GM18520 (cell line): Measurements from ENCODE around the gene TMUB2.
"Not testable (repeated sequence)": the region's sequence is repeated elsewhere in the genome, so short reads cannot be mapped to it uniquely, and the experiment has no call there.

ENCODE experiments used
- ATAC-seq: cut with Tn5 transposase; IDR thresholded peaks from one replicate; pipeline ENCODE4 v1.9.1; 2021; ENCODE audit not compliant: unreplicated experiment

Gene TMUB2

DNA sequence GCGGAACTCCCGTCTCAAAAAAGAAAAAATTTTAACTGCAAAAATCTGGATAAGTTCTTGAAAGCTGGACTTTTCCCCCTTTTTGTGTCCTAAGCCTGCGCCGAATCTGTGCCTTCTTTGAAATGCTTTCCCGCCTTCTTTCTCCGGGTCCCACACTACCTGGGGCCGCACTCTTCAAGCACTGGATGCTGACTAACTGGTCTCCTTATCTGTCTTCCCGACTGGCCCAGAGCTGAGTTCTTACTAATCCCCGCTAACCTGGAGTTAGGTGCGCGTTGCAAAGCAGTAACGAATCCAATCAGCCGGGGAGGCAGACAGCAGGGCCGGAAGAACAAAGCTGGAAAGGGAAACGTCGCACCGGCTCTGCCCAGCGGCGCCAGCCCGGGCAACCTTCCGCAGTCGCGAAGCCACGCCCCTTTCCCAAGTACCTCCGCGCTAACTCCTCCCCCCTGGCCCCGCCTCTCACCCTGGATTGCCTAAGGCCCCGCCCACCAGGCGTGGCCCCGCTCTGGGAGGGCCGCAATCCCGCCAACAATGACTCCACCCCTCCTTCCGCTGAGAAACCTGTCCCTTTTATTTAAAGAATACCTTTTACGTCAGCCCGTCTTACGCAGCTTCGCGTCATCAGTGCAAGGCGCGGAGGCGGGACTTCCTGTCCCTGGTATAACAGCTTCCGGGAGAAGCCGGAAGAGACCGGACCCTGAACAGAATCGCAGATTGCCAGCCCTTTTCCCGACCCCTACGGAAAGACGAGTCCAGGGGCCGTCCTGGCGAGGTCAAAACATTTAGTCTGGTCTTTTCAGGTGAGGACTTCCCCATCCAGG is at the start of gene TMUB2:
TSS of gene TMUB2 (plus strand) at position 666 of the 824 bp plus-strand sequence. CDS start 737 bp downstream, outside the sequence.
- peak; percentile 93 for ATAC-seq

DNA sequence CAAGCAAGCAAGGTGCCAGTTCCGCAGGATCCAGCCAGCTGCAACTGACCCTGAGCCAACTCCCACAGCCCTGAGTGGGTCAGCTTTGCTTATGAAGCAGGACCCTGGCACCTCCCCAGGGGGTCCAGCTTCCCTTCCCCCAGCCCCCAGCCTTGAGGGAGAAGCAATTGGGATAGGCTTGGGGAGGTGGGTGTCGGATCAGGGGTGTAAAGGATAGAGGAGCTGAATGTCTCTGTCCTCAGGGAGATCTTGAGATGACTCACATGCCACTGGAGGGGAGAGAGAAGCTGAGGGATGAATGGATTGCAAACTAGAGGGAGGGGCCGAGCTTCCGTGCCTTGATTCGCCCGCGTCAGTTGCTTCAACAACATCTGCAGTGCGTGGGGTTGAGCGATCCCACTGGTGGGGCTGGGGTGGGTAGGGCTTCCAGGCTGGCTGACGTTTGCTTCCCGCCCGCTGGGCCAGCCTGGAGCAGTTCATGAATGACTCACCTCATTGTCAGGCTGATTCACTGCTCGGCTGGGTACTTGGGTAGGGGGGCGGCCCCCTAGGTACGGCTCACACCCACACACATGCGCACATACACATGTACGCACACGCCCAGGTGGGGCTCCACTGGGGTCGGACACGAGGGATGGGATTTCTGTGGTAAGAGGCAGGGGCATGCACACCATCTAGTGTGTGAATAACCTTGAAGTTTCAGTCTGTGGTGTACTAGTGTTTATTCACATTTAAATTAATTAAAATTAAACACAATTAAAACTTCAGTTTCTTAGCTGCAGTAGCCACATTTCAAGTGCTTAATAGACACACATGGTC is 48.7 kb upstream of the TMUB2 start:
- ATAC-seq = no peak

DNA sequence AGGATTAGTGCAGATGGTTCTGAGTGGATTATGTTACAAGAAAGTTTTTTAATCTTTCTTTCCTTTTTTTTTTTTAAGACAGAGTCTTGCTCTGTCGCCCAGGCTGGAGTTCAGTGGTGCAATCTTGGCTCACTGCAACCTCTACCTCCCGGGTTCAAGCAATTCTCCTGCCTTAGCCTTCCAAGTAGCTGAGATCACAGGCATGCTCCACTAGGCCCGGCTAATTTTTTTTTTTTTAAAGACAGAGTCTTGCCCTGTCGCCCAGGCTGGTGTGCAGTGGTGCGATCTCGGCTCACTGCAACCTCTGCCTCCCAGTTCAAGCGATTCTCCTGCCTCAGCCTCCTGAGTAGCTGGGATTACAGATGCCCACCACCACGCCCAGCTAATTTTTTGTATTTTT is 42.9 kb upstream of the TMUB2 start:
- ATAC-seq = not testable (repeated sequence)

DNA sequence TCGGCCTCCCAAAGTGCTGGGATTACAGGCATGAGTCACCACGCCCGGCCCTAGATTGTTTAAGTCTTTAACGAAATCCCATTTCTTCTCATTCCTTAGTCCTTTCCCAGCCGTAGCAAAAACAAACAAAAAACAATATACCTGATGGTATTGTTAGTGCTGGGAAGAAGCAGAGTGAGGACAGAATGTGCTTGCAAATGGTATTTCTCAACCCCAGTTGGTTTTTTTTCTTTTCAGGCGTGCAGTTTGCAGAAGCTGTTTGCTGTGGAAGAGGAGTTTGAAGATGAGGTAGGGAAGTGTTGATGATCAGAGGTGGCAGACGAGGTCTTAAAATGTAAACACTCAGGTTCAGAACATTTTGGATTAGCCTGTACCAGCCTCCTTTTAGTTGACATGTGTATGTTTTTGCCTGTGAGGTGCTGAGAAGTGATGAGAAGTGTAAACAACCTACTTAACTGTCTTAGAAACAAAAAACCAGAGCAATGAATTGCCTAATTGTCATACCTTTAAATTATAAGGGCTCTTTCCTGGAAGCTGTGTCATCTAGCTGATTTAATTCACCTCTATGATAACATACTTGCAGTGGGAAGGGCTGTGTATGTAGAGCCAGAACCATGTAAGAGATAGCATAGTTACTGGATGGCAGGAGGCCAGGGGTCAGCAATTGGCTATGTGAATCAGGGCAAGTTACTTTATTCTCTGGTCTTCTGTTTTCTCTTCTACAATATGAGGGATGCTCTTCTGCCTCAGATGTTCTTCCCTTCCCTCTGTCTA is 41.6 kb upstream of the TMUB2 start:
- ATAC-seq = no peak

DNA sequence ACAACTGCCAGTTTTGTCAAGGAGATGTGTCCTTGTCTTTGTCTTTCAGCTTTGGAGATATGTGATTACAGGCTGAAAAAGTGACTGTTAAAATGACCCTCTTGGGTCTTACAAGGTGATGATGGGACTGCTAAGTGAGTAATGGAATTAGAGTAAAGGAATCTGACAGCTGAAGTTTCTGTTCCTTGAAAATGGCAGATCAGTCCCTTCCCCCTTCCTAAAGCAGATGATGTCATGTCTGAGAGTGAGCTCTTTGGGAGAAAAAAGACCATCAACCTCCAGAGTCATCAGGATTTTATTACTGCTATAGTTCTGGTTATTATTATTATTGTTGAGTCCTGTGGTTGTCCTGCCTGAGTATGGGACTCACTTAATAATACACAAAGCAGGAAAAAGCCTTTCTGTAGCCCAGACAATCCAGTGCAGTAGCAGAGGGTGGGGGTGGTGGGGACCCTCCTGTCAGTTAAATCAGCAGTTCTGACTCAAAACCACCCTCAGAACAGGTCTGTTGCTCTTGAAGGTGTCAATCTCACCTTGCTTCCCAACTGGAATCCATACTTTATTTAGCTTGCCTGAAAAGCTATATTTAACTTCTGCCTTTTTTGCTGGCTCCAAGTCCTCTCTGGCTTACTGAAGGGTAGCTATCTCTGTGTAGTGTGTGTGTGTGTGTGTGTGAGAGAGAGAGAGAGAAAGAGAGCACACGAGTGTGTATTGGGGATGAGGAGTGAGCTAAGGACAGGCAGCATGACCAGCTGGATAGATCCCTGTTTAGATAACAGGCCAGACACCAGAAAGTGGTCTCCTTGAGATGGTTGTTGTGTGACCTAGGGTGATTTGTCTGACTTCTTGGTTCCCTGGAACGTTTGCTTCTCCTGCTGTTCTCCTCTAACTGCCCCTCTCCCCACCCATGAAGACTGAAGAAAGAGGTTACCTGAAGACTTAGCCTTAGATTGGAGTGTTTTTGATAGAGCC is 40.1 kb upstream of the TMUB2 start:
- ATAC-seq = no peak

DNA sequence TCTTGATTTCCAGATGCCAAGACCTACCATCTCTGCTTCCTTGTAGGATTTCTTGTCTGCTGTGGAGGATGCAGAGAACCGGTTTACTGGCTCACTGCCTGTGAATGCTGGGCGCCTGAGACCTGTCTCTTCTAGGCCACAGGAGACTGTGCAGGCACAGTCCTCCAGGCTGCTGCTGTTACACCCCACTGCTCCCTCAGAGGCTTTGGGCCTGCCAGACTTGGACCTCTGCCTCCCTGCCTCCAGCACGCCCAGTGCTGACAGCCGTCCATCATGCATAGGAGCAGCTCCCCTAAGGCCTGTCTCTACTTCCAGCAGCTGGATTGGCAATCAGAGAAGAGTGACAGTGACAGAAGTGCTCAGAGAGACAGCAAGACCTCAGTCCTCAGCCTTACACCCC is 39.0 kb upstream of the TMUB2 start:
- no peak for ATAC-seq

DNA sequence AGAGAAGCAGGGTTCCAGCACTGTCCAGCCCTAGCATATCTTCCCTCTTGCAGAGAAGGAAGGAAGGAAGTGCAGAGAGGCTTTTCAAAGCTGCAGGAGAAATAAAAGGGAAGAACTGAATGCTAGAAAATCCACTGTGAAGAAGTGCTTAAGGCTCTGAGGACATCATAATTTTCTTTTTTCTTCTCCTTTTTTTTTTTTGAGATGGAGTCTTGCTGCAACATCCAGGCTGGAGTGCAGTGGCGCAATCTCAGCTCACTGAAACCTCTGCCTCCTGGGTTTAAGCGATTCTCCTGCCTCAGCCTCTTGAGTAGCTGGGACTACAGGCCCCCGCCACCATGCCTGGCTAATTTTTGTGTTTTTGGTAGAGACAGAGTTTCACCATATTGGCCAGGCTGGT is 37.7 kb upstream of the TMUB2 start:
- not testable (repeated sequence) for ATAC-seq

DNA sequence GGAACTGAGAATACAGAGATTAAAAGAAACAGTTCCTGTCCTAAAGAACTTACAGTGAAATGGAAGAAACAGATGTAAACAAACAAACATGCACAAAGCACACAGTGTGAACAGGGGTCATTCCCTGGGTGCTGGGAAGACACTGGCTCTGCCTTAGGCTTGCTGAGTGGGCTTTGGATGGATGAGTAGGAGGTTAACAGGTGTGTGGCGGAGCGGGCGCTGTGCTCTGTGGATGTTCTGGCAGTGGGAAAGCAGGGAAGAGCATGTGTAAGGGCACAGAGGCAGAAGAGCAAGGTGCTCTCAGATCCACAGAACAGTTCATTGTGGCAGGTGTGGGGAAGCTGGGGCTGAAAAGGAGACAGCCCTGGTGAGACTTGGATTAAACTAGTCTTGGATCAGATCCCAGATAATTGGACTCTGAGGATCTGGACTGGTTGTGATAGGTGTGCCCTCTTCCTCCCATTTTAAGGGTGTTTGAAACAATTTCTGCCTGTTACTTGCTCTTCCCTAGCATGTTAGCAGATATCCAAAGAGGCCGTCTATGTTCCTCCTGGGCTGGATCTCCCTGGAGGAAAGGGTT is 36.9 kb upstream of the TMUB2 start:
- no peak for ATAC-seq

DNA sequence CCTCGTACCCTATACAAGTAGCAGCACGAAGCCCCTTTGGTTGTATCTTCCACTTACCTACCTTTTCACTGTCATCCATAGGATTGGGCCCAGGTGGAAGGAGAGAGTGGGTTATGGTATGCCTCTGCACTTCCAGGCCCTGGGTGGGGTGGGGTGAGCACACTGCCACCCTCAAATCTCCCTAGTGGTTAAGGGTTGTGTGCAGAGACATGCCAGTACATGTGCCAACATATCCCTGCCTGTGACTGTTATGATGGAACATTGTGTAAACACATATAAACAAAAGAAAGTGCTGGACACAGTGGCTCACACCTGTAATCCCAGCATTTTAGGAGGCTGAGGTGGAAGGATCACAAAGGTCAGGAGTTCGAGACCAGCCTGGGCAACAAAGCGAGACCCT is 33.9 kb upstream of the TMUB2 start:
- no peak for ATAC-seq

DNA sequence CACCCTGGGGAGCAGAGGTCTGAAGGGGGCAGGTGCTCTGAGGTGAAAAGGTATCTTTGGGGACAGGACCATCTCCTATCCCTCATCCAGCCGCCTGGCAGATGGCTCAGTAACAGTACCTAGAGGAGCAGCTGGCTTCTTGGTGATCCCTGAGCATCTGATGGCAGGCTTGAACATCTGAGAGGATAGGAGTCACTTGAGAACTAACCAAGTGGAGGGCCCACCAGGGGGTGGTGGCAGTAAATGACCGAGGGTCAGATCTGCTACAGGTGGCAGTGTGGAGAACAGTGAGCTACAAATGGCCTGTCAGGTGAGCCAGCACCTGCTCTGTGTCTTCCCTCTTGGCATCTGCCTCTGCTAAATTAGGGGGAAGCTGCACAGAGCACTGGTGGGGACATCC is 31.3 kb upstream of the TMUB2 start:
- ATAC-seq = no peak

DNA sequence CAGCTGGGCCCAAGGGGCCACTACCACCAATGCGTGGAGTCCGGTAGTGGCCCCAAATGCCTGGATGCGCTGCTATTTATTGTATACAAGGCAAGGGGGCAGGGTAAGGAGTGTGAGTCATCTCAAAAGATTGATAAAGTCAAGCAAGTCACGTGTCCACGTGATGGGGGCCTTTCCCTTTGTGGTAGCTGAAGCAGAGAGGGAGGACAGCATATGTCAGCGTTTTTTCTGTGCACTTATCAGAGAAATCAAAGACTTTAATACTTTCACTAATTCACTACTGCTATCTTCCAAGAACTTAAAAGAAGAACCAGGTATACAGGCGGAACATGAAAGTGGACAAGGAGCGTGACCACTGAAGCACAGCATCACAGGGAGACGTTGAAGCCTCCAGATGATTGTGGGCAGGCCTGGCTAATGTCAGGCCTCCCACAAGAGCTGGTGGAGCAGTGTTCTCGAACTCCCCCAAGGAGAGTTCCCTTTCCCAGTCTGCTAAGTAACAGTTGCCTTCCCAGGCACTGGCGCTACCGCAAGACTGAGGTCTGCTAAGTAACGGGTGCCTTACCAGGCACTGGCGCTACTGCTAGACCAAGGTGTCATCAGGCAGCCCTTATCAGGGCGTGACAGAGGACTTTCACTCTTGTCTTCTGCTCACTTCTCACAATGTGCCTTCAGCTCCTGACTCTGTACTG is 27.1 kb upstream of the TMUB2 start:
- ATAC-seq = no peak

DNA sequence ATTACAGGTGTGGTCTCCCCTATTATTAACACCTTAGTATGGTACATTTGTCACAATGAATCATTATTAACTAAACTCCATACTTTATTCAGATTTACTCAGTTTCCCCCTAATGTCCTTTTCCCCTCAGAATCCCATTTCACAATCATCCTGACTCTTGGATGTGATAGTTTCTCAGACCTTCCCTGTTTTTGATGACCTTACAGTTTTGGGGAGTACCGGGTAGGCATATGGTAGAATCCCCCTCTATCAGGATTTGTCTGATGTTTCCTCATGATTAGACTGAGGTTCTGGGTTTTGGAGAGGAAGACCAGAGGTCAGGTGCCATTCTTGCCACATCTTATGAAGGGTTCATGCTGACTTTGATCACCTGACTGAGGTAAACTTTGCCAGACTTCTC is 22.3 kb upstream of the TMUB2 start:
- ATAC-seq = no peak

DNA sequence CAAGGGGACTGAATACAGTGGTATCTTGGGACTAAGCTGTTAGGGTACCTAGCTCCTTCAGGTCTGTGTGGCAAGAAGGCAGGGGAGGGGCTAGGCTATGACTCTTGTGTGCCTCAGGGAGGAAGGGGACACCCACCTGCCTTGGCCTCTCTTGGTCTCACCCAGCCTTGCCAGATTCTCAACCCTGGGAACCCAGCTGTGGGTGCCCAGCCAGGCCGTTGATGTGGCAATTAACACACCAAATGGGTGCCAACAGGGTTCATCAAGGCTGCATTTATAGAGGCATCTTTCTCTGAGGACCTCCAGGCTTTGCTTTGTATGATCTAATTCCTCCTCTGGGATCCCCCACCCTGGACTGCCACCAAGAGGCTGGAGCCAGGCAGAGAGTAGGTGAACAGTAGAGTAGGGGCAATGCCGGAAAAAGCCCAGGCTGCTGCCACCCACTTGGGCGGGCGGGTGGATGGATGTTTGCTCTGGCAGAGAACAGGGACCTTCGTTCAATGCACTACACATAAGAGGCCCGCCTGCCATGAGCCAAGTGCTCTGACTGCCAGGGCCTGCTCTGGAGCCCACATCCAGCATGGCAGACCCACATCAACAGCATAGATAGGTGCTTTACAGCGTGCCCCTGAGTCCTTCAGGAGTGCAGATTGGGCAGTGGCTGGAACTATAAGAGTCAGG is 19.5 kb upstream of the TMUB2 start:
- no peak for ATAC-seq

DNA sequence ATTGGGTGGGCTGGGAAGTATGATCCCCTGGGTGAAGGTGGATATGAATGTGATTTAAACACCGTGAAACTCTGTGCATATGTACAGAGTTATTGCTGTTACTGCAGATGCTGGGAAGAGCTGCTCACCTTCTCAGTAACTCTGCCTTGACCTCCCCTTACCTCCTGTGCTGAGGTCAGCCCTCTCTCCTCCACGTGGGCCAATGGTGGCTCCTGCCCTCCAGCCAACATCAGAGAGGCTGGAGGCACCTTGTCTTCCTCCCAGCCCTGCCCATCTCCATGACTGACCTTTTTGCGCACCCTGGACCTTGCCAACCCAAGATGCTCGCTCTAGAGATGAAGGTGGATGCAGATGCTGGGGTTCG is 16.7 kb upstream of the TMUB2 start:
- no peak for ATAC-seq

DNA sequence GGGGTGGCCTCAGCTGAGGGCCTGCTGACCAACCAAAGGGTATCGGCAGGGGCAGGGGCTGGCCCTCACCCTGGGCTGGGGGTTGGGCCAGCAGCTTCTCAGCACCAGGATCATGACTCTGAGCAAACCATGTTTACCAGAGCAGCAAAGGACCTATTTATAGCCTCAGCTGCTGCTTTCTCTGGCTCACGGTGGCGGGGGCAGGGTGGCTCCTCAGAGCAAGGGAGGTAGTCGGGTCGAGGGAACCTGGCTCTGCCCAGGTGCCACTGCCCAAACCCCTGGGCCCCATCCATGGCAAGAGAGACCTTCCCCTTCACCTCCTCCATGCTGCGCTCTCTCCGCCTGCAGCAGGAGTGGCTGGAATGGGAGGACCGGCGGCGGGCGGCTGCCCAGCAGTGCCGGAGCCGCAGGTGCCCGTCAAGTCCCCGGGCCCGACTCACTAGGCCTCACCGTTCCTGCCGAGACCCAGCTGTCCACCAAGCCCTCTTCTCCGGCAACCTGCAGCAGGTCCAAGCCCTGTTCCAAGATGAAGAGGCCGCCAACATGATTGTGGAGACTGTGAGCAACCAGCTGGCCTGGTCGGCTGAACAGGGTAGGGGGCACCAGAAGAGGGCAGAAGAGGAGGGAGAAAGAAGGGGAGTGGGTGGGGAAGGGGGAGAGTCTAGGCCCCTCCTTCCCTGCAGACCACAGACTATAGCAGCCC is 16.1 kb upstream of the TMUB2 start, which contains the start of gene ASB16:
TSS of gene ASB16 (plus strand) at position 206 of the 703 bp plus-strand sequence. CDS start at position 292, 86 bp downstream.
- ATAC-seq = no peak

DNA sequence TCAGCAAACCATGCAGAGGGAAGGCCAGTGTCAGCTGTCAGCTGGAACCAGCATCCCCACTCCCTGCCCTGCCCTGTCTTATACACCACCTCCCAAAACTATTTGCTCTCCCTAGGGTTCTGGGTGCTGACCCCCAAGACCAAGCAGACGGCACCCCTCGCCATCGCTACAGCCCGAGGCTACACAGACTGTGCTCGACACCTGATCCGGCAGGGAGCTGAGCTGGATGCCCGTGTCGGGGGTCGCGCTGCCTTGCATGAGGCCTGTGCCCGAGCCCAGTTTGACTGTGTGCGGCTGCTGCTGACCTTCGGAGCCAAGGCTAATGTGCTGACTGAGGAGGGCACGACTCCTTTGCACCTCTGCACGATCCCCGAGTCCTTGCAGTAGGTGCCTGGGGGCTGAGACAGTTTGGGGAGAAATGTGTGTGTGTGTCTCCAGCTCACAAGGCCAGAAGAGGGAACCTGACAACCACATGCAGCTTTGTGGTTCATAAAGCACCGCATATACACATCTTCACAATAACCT is 14.8 kb upstream of the TMUB2 start:
- no peak for ATAC-seq

DNA sequence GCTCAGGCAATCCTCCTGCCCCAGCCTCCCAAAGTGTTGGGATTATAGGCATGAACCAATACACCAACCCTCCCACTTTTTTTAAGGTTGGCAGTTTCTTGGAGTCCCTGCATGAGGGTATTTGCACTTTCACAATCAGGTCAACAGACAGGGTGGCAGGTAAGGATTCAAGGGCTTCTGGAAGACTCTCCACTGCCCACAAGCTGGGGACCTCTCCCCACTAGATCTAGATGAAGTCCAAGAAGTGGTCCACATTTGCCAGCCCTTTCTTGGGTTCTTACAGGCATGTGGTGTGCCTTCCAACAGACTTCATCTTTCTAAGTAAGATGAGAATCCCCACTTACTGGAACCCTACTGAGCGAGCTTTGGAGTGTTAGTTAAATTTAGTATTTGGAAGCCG is 12.3 kb upstream of the TMUB2 start:
- no peak for ATAC-seq

DNA sequence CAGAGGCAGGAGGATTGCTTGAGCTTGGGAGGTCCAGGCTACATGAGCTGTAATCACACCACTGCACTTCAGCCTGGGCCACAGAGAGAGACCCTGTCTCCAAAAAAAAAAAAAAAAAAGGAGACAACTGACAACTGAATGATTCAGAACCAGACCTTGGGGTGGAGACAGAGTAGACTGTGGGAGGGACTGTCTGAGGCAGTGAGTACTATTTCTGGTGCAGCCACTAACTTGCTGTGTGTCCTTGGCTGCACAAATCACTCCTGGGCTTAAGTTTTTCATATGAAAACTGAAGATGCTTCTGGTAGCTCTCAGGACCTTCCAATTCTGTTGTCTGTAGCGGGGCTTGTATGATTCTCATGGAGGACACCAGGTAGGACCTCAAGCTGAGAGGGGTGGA is 10.5 kb upstream of the TMUB2 start:
- no peak for ATAC-seq
